Mesenteric fat pad (tissue), 1 donor: ENCODE measurements around the gene VWA8. TPM values are rescaled to one million over a fixed set of nuclear protein-coding genes. Genes with fewer than 3 reads are reported as not detected.
"Not testable (repeated sequence)": the region's sequence is repeated elsewhere in the genome, so short reads cannot be mapped to it uniquely, and the experiment has no call there.

Experiments
- DNase-seq: peaks from one replicate; pipeline ENCODE4 v3.0.0-alpha.2; 2020; ENCODE audit warnings: low spot score
- total RNA-seq: library from RNA; stranded (reverse); fragmentation: NEBNext Ultra II Directional; extraction: Animal tissue kit (Norgen Biotek cat#: 25700); gene quantifications from one replicate; pipeline ENCODE4 v1.2.1, GENCODE V29; 2021
- donor health status: DM: yes; HTN: yes; CAD: no.

The VWA8 gene
- total RNA-seq, 1 donor from 2014 or later: 17.9 TPM

- DNase-seq: no peak
Observed at GRCh38 chr13:41751277-41751676, 209.6 kb downstream of the VWA8 start.

GRCh38 chr13:41746259-41746658 is 214.7 kb downstream of the VWA8 start:
- no peak for DNase-seq

- DNase-seq: not testable (repeated sequence)
Observed at GRCh38 chr13:41745496-41745895, 215.4 kb downstream of the VWA8 start.

- no peak for DNase-seq
Observed at GRCh38 chr13:41742917-41743552, 217.9 kb downstream of the VWA8 start.

- no peak for DNase-seq
Observed at GRCh38 chr13:41740479-41740878, 220.4 kb downstream of the VWA8 start.

GRCh38 chr13:41722684-41723535 is 238.0 kb downstream of the VWA8 start:
- DNase-seq: no peak

GRCh38 chr13:41720839-41721561 is 239.9 kb downstream of the VWA8 start:
- DNase-seq: no peak

- no peak for DNase-seq
Observed at GRCh38 chr13:41716236-41716635, 244.7 kb downstream of the VWA8 start.

- no peak for DNase-seq
Observed at GRCh38 chr13:41713405-41713804, 247.5 kb downstream of the VWA8 start.

- DNase-seq: no peak
Observed at GRCh38 chr13:41710771-41711170, 250.1 kb downstream of the VWA8 start.

- no peak for DNase-seq
Observed at GRCh38 chr13:41709511-41709910, 251.4 kb downstream of the VWA8 start.

GRCh38 chr13:41708713-41709112 is 252.2 kb downstream of the VWA8 start:
- DNase-seq: no peak

- no peak for DNase-seq
Observed at GRCh38 chr13:41707194-41707821, 253.6 kb downstream of the VWA8 start.

- DNase-seq: no peak
Observed at GRCh38 chr13:41706152-41706551, 254.8 kb downstream of the VWA8 start.

- DNase-seq: no peak
Observed at GRCh38 chr13:41702540-41702939, 258.4 kb downstream of the VWA8 start.

GRCh38 chr13:41701676-41702075 is 259.2 kb downstream of the VWA8 start:
- DNase-seq: no peak

- no peak for DNase-seq
Observed at GRCh38 chr13:41700790-41701310, 260.1 kb downstream of the VWA8 start.

GRCh38 chr13:41699759-41700158 is 261.1 kb downstream of the VWA8 start:
- no peak for DNase-seq

GRCh38 chr13:41697578-41697977 is 263.3 kb downstream of the VWA8 start:
- no peak for DNase-seq

GRCh38 chr13:41696163-41697003 is 264.5 kb downstream of the VWA8 start:
- no peak for DNase-seq
